Measurements from ENCODE around the gene LTBP4.

DNA sequence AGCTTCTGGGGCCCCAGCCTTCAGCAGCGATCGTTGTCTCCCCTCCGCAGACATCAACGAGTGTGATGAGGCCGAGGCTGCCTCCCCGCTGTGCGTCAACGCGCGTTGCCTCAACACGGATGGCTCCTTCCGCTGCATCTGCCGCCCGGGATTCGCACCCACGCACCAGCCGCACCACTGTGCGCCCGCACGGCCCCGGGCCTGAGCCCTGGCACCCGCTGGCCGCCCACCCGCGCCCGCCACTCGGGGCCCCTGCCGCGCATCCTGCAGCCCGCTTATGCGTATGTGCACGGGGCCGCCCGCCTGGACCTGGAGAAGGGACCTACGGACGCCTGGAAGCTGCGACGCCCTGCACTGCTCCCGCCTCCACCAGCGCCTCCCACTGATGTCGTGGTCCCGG, 28.2 kb downstream of the LTBP4 start:
- TF ChIP-seq CTCF (IDR thresholded peaks at IDR 0.05) (no peak), POLR2A (IDR thresholded peaks at IDR 0.05) (no peak)
